ENCODE data around the gene HOXC9.

HOXC9 gene

GRCh38 chr12:53956251-53956887, 43.6 kb upstream of the HOXC9 start:
- DNase-seq (ENCODE audit: low read depth): peak; percentile 86
- TF ChIP-seq MAX (IDR thresholded peaks at IDR 0.05; ENCODE audit: low read depth, low read length) (no peak), CTCF (IDR thresholded peaks at IDR 0.05; ENCODE audit: low read depth, low read length) (peak; percentile 34)
- no peak overlapping the region for H3K4me3 ChIP-seq (ENCODE audit: low read depth, low read length)

- TF ChIP-seq CTCF (IDR thresholded peaks at IDR 0.05; ENCODE audit: low read depth, low read length) (no peak), MAX (IDR thresholded peaks at IDR 0.05; ENCODE audit: low read depth, low read length) (no peak), MYC (IDR thresholded peaks at IDR 0.05; ENCODE audit: low read depth, low read length) (no peak), POLR2A (IDR thresholded peaks at IDR 0.05; ENCODE audit: extremely low read depth, insufficient read length) (no peak)
- H3K4me3 ChIP-seq (ENCODE audit: low read depth, low read length): no peak overlapping the region
- DNase-seq (ENCODE audit: low read depth): peak; percentile 42
Observed at GRCh38 chr12:53956914-53957536, 42.9 kb upstream of the HOXC9 start.

GRCh38 chr12:53958128-53958527, 41.8 kb upstream of the HOXC9 start:
- H3K4me3 ChIP-seq (ENCODE audit: low read depth, low read length): no peak overlapping the region
- DNase-seq (ENCODE audit: low read depth): no peak
- TF ChIP-seq MAX (IDR thresholded peaks at IDR 0.05; ENCODE audit: low read depth, low read length) (no peak), MYC (IDR thresholded peaks at IDR 0.05; ENCODE audit: low read depth, low read length) (no peak), POLR2A (IDR thresholded peaks at IDR 0.05; ENCODE audit: extremely low read depth, insufficient read length) (no peak), CTCF (IDR thresholded peaks at IDR 0.05; ENCODE audit: low read depth, low read length) (no peak)

GRCh38 chr12:53959314-53959713, 40.6 kb upstream of the HOXC9 start:
- TF ChIP-seq MAX (IDR thresholded peaks at IDR 0.05; ENCODE audit: low read depth, low read length): no peak
- no peak for TF ChIP-seq POLR2A (IDR thresholded peaks at IDR 0.05; ENCODE audit: extremely low read depth, insufficient read length)
- TF ChIP-seq CTCF (IDR thresholded peaks at IDR 0.05; ENCODE audit: low read depth, low read length): no peak
- no peak for TF ChIP-seq MYC (IDR thresholded peaks at IDR 0.05; ENCODE audit: low read depth, low read length)
- no peak overlapping the region for H3K4me3 ChIP-seq (ENCODE audit: low read depth, low read length)
- DNase-seq (ENCODE audit: low read depth): no peak

- TF ChIP-seq CTCF (IDR thresholded peaks at IDR 0.05; ENCODE audit: low read depth, low read length): no peak
- TF ChIP-seq POLR2A (IDR thresholded peaks at IDR 0.05; ENCODE audit: extremely low read depth, insufficient read length): no peak
- TF ChIP-seq MAX (IDR thresholded peaks at IDR 0.05; ENCODE audit: low read depth, low read length): no peak
- TF ChIP-seq MYC (IDR thresholded peaks at IDR 0.05; ENCODE audit: low read depth, low read length): no peak
- H3K4me3 ChIP-seq (ENCODE audit: low read depth, low read length): no peak overlapping the region
- DNase-seq (ENCODE audit: low read depth): no peak
Observed at GRCh38 chr12:53960187-53961024, 39.6 kb upstream of the HOXC9 start.
